ENCODE data around the gene A3GALT2.

The A3GALT2 gene

DNA sequence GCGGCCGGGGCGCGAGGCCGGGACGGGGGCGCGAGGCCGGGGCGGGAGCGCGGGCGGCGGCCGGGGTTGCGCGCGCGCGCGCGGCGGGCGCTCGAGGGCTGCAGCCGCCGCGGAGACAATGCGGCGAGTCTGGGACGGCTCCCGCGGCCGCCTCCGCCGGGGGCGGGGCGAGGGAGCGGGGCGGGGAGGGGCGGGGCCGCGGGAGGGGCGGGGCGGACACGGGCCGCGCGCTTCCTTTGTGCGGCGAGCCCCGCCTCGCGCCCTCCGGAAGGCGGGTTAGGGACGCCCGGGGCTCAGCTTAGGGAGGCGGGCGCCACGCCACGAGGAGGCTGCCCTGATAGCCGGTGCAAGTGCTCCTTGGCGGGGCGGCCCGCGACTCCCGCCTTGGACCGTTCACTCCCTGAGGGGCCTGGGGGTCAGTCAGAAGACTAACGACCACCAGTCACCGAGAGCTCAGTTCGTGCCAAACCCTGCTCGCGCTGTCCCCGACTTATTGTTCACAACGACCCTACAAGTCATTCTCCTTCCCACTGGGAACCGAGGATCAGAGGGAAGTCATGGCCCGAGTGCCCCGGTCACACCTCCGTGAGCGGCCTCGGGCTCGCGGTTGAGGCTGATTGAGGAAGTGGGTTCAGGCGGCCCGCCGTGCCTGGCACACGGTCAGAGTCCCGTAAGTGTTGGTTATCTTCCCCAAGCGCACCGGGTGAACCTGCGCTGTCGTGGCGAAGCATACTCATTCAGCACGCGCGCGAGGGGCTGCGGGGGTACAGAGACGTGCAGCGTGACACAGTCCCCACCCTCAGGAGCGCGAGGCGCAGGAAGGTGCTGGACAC, 29.1 kb upstream of the A3GALT2 start:
- DNase-seq: peak; percentile 93

DNA sequence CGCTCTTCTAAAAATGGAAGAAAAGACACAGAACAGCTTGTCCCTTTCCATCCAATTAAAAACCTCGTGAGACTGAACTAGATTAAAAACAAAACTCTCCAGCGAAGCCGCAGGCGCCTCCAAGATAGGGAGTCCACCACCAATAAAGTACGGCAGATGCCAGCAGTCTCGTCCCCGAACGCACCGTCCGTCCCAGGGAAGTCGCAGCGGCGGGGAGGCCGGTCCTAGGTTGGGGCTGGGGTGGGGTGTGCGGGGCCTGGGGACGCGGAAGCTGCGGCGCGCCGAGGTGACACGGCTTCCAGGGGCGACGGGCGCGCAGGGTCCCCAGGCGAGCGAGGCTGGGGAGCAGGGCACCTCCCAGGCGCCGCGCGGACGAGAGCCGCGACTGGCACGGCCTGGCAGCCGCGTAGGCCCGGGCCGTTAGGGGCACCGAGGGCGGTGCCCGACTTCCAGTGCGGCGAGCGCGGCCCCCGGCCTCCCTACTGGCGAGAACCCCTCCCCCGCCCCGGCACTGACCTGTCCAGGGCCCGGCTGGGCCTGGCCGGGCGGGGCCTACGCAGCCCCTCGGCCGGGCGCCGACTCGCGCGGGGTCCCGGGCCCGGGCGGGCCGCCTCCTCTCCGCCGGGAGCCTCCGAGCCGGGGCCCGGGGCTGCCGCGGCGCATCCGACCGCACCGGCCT, 28.3 kb upstream of the A3GALT2 start:
- peak; percentile 80 for DNase-seq

DNA sequence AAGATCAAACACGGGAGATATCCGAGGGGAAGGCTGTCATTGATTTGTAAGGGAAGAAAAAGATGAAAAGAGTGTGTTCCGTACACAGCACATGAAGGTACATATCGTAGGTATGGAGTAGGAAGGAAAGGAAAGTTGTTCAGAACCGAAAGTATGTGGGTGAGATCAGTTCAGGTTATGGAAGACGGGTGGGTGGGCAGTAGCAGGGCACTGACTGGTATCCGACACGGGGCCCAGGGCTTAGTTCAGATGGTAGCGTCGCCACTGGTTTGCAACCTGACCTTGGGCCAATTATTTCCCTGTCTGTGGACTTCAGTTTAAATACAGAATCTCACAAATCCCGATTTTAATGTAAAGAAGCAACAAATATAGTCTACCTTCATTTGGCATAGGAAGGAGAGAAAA, 27.8 kb upstream of the A3GALT2 start:
- peak; percentile 74 for DNase-seq

GRCh38 chr1:33348194-33348593, 27.3 kb upstream of the A3GALT2 start:
- DNase-seq: no peak

- DNase-seq: no peak
Observed at GRCh38 chr1:33347650-33347992, 26.7 kb upstream of the A3GALT2 start.

DNA sequence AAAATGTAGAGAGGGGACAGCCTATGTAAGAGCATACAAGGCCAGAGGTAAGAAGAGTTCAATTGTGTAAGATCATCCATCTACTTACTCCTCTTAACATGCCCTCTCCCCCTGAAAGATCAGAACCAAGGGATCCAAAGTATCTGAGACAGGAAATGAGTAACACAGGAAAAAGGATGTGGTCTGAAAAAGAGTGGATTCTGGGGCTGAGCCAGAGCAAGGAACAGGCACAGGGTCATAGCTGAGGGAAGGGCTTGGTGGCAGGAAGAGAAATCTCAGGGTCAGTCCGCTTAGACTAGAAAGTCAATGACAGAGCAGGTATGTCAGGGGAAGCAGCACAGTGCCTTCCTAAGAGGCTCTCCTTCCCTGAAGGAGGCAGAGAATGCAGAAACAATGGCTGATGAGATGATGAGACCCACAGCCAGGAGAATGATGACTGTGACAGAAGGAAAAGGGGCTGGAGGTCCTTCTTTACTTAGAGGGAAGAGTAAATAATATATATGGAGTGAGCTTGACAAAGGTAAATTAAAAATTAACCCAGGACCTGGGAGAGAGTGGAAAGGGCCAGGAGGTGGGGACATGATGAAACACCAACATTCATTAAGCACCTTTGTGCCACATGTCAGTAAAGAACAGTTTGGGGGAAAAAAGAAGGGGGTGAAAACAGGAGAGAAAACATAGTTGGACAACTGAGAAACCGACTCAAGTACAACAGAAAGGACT, 26.2 kb upstream of the A3GALT2 start:
- no peak for DNase-seq

GRCh38 chr1:33346533-33346926, 25.6 kb upstream of the A3GALT2 start:
- DNase-seq: no peak

DNA sequence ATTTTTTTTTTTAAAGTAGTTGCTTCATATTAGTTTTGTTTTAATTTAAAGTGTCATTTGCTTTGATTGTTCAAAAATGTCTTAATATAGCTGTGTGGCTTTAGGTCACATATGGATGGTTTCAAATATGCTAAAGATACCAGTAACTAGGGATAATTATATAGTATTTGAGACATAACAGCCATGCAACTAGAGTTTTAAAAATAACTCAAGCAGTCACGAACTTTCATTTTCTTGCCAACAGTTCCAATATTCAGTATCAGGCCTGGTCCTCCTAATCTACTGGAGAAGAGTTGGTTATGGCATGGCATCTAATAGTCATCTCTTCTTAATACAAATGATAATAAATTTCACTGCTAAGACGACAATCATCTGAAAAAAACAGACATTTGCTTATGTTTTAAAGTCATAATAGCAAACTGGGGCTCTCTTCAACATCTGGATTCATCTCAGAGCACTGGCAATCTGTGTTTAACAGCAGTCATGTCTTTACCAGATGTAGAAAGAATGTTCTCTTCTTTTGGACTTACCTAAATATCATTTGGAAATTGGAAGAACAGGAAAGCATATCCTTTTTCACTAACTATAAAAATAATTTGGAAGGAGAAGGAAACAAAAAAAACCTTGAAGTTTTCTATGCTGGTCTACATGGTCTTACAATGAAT, 24.1 kb upstream of the A3GALT2 start:
- no peak for DNase-seq

DNA sequence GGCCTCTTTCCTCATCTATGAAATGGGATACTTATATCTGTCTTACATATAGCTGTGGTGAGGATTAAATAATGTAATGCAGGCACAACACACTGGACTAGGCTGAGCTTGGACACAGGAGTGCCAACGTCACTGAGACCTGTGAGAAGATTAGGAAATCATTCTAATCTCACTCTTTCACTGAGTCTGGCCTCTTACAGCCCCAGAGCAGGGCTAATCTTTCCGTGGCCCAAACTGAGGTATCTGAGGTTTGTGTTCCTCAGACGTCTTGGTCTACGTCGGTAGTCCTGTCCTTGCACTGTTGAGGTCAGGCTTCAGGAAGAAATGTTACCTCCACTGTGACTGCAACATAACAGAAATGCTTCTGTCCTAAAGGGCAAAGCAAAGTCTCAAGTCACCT, 22.6 kb upstream of the A3GALT2 start:
- no peak for DNase-seq

GRCh38 chr1:33342041-33342723, 21.3 kb upstream of the A3GALT2 start:
- DNase-seq: no peak

- DNase-seq: no peak
Observed at GRCh38 chr1:33341190-33341589, 20.3 kb upstream of the A3GALT2 start.

DNA sequence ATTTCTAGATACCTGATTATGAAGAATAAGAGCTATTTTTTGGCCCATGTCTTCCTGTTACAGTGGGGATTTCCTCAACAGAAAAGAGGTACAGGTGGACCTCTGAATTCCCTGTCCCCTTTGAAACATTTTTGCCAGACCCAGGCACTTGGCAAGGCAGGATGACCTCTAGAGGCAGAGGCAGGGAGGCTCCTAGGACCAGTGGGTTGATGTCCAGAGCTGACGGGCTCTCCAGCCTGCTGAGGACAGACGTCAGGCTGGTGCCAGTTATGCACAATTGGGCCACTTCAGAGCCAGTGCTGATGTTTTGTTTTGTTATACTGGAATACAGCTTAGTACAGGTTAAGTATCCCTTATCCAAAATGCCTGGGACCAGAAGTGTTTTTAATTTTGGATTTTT, 18.5 kb upstream of the A3GALT2 start:
- no peak for DNase-seq

DNA sequence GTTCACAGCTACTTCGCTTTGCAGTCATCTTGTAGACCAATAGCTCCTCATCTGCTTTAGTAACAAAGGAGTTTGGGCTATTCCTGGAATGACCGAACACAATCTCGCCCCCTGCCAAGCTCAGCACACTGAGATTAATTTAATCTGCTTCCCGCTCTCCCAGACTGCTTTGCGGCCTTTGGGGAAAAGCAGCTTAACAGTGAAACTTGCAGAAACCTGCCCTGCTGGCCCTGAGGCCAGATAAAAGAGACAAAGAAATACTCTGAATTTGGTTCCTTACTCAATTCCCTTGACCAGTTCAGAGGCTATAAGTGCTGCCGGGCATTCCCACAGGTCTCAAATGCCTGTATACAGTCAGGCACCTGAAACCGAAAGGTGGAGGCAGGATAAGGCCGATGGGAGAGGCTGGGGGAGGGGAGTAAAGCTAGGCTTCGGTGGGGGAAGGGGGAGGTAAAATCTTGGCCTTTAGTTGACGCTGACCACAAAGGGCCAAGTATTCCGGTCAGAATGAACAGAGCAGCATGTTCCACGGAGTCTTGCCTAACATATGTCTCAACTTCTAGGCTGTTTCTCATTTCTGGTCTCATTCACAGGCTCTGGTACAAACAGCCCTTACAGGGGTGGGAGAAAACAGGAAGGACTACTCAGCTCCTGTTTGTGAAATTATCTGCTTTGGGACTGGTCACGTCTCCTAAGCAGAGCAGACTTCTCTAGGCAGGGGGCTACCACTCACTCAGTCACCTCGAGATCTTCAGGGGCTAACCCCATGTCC, 17.7 kb upstream of the A3GALT2 start:
- DNase-seq: no peak

DNA sequence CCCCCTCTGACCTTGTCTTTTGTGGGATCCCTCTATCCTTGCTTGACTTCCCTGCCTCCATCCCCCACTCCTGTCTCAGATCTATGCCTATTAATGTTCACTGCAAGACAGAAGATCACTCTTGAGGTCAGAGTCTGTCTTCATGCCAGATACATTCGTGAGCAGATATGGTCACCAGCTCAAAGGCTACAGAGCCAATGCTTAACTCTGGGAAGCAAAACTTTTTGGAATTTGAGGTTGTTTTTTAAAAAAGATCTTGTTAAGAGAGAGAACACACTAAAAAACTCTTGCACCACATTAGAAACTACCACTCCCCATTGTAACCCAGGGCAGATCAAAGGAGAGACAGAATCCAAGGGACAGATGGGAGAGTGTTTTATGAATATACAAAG, 17.1 kb upstream of the A3GALT2 start:
- no peak for DNase-seq

DNA sequence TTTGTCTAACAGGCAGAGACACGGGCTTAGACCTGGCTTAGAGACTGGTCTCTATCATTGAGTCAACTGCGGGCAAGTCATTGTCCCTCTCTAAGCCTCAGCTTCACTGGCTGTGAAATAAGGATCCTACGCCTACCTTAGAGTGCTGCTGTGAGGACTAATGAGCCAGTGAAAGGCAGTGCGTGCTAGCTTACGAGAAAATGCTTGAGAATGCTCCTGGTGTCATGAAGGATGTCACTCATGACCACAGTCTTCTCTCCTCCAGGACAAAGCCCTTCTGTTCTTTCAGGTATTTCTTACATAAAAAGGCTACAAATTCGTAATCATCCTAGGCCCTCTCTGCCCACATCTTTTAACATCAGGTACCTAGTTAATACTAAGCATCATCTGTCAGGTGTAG, 16.5 kb upstream of the A3GALT2 start:
- DNase-seq: no peak

GRCh38 chr1:33336580-33336979, 15.7 kb upstream of the A3GALT2 start:
- DNase-seq: no peak

DNA sequence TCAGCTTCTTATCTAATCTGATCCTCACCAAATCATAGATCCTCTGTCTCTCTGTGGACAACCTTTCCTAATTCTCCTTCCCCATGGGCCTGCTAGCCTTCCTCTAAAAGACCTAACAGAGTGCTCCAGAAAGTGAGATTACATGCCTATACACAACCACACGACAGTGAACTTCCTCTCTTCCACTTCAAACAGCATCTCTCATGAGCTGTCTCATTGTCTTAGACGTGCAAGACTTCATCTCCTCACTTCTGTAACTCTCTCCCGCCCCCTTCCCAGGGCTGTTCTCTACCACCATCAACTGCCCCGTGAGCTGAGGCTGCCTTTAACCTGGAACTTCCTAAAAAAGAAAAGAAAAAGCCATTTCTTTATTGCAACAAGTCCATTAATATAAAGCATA, 14.1 kb upstream of the A3GALT2 start:
- DNase-seq: no peak

DNA sequence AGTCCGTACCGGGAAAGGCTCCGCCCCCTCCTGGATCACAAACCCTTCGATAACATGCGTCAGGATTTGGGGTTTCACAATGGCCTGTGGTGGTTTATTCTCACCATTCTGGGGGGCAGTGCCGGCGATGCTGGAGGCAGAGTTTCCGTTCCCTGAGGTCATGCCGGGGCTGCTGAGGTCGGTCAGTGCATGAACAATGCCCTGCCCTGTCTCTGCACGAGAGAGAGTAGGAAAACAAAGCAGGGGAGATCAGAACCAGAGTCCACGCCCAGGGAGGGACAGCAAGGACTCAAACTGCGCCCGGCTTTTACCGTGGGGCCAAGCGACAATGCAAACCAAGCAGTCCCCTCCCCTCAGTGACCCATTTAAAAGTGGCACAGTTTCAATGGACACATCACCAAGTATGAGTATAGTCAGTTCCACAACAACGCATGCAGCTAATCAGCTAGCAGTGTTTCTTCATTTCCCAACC, 13.2 kb upstream of the A3GALT2 start:
- DNase-seq: peak; percentile 19

DNA sequence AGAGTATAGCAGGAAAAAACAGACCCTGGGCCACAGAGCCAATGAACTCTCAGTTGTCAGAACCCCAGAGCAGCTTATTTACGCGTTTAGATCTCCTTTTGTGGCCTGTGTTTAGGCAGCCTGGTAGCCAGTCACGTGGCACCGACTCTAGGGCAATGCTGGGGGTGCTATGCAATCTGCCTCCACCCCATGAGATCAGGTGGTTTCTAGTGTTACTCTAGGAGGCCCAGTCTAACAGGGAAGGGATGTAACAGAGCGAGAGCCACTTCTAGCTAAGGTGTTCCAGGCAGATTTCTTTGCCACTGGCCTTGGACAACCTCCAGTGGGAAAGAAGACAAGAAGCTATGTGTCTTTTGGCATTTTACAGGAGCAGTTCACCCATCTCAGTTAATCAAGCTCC, 12.0 kb upstream of the A3GALT2 start:
- peak; percentile 53 for DNase-seq

DNA sequence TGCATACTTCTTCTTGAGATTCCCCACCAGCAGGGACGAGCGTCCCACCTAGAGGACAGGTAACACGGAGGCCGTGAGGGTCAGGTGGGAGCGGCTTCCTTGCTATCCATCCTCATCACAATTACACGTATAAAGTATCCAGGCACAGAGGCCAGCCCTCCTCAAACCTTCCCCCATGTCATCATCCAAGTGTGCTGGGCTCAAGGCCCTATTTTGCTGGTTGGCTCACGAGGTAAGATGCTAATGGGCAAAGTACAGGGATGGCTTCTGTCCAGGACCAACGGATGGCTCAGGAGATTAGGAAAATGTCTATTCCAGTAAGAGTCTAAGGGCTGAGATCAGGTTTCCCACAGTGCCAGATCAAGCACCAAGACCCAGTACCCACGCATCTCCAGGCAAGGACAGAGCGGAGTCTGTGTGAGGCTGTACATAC, 11.5 kb upstream of the A3GALT2 start:
- peak; percentile 17 for DNase-seq

GRCh38 chr1:33331444-33332356, 10.8 kb upstream of the A3GALT2 start:
- DNase-seq: peak; percentile 48
